GM12878 (cell line): ENCODE data around the gene PRKG1.

Experiments
- CBX5 ChIP-seq: sonication (generic); IDR thresholded peaks from 2 replicates; pipeline ENCODE4 v1.6.1; 2016; ENCODE audit warnings: low read depth, moderate library complexity, mild to moderate bottlenecking, inconsistent platforms
- EP300 ChIP-seq, 2 experiments: fragments of 150-350 bp in 1 of 2; IDR thresholded peaks; 2 replicates each; pipeline ENCODE4 v1.6.1; 2011 to 2012; ENCODE audit warnings: low read depth in 2 of 2, low read length in 2 of 2, borderline replicate concordance in 1 of 2, improper control_type of control experiment in 1 of 2, inconsistent platforms in 1 of 2; ENCODE audit not compliant: control insufficient read depth in 1 of 2
- ZNF274 ChIP-seq: IDR thresholded peaks from one replicate; pipeline ENCODE4 v1.8.0; 2011; ENCODE audit not compliant: insufficient read length, insufficient read depth
- TF ChIP-seq, protein P1 (sequence below), 3 experiments: IDR thresholded peaks in 2 of 3; conservative IDR thresholded peaks in 1 of 3; 2 replicates each; pipeline ENCODE4 v1.5.1; 2011; ENCODE audit warnings: low read depth in 3 of 3, low read length in 3 of 3, mild to moderate bottlenecking in 3 of 3, control low read depth in 2 of 3, moderate library complexity in 2 of 3, inconsistent platforms in 1 of 3, mixed read lengths in 1 of 3; ENCODE audit not compliant: control insufficient read depth in 2 of 3, insufficient read depth in 1 of 3; ENCODE audit errors: extremely low read depth in 1 of 3

GRCh38 chr10:52332815-52333214 lies 1258.5 kb downstream of the PRKG1 start:
- TF ChIP-seq ZNF274 (no peak), EP300 (IDR thresholded peaks at IDR 0.05; ENCODE audit: borderline replicate concordance in 1 of 2, control insufficient read depth in 1 of 2, low read depth in 2 of 2, low read length in 2 of 2) (no peak), CBX5 (no peak)
- TF ChIP-seq, protein P1, sequence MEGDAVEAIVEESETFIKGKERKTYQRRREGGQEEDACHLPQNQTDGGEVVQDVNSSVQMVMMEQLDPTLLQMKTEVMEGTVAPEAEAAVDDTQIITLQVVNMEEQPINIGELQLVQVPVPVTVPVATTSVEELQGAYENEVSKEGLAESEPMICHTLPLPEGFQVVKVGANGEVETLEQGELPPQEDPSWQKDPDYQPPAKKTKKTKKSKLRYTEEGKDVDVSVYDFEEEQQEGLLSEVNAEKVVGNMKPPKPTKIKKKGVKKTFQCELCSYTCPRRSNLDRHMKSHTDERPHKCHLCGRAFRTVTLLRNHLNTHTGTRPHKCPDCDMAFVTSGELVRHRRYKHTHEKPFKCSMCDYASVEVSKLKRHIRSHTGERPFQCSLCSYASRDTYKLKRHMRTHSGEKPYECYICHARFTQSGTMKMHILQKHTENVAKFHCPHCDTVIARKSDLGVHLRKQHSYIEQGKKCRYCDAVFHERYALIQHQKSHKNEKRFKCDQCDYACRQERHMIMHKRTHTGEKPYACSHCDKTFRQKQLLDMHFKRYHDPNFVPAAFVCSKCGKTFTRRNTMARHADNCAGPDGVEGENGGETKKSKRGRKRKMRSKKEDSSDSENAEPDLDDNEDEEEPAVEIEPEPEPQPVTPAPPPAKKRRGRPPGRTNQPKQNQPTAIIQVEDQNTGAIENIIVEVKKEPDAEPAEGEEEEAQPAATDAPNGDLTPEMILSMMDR (IDR thresholded peaks at IDR 0.05 in 2 of 3, conservative IDR thresholded peaks at IDR 0.05 in 1 of 3; ENCODE audit: control insufficient read depth in 2 of 3, extremely low read depth in 1 of 3, insufficient read depth in 1 of 3, low read depth in 3 of 3, low read length in 3 of 3): no peak
